H1 (cell line): ENCODE data around the gene TYW1B. TPM values are rescaled to one million over a fixed set of nuclear protein-coding genes. Genes with fewer than 3 reads are reported as not detected.
"Not testable (repeated sequence)": the region's sequence is repeated elsewhere in the genome, so short reads cannot be mapped to it uniquely, and the experiment has no call there.

Source experiments
- CTCF ChIA-PET: fragments of 300-600 bp; sonication (Branson Sonifier 250); formaldehyde crosslinking; loops from one replicate; lab custom pipeline; 2021; ENCODE audit not compliant: partially characterized antibody; lab: Charles Lee
- POLR2A ChIA-PET: fragments of 300-600 bp; sonication (Branson Sonifier 250); formaldehyde crosslinking; loops from one replicate; lab custom pipeline; 2021; ENCODE audit warnings: inconsistent platforms; ENCODE audit not compliant: partially characterized antibody; lab: Charles Lee
- DNase-seq, 2 experiments: peaks; one replicate each; pipeline versions ENCODE4 v3.0.0 to v3.0.0-alpha.2; 2010 to 2022; ENCODE audit warnings: low spot score in 2 of 2, low read depth in 1 of 2, mixed read lengths in 1 of 2
- FAIRE-seq: peaks from 2 replicates; lab custom pipeline; 2011; peaks lifted over from hg19 to GRCh38; lab: Jason Lieb, UNC
- H2AFZ ChIP-seq: 2 replicates; pipeline ENCODE4 v1.8.1; 2012; ENCODE audit warnings: low read length, inconsistent platforms
- H2AK5ac ChIP-seq: 2 replicates; pipeline ENCODE4 v1.6.1; 2013; ENCODE audit warnings: low read depth, low read length
- H2BK120ac ChIP-seq: replicated peaks from 2 replicates; pipeline ENCODE3; 2013; ENCODE audit warnings: low read depth, low read length, inconsistent platforms
- H2BK12ac ChIP-seq: 2 replicates; pipeline ENCODE4 v1.6.1; 2013; ENCODE audit warnings: low read depth, low read length
- H2BK15ac ChIP-seq: 2 replicates; pipeline ENCODE4 v1.6.1; 2013; ENCODE audit warnings: low read length
- H2BK20ac ChIP-seq: 2 replicates; pipeline ENCODE4 v1.6.1; 2013; ENCODE audit warnings: low read length
- H2BK5ac ChIP-seq: 2 replicates; pipeline ENCODE4 v1.6.1; 2013; ENCODE audit warnings: low read depth, low read length
- H3K14ac ChIP-seq: 2 replicates; pipeline ENCODE4 v1.6.1; 2013; ENCODE audit warnings: inconsistent platforms; ENCODE audit not compliant: insufficient read length
- H3K18ac ChIP-seq: 2 replicates; pipeline ENCODE4 v1.6.1; 2013; ENCODE audit warnings: low read length; ENCODE audit errors: extremely low read depth
- H3K23ac ChIP-seq: 2 replicates; pipeline ENCODE4 v1.6.1; 2013; ENCODE audit warnings: inconsistent platforms; ENCODE audit not compliant: insufficient read length
- H3K23me2 ChIP-seq: 2 replicates; pipeline ENCODE4 v1.6.1; 2013; ENCODE audit warnings: low read depth, low read length
- H3K27ac ChIP-seq: 2 replicates; pipeline ENCODE4 v1.6.1; 2011; ENCODE audit warnings: low read depth, low read length, inconsistent platforms
- H3K27me3 ChIP-seq, 4 experiments: replicated peaks in 1 of 4; 1 replicate in 1 of 4; 2 replicates in 3 of 4; pipeline versions ENCODE4 v1.6.1 to v1.8.1; 2011 to 2013; ENCODE audit warnings: low read length in 3 of 4, mild to moderate bottlenecking in 3 of 4, inconsistent platforms in 2 of 4, mixed read lengths in 2 of 4, moderate library complexity in 1 of 4; ENCODE audit not compliant: control insufficient read depth in 3 of 4, insufficient read depth in 3 of 4; ENCODE audit errors: extremely low read depth in 1 of 4
- H3K36me3 ChIP-seq, 4 experiments: 2 replicates each; pipeline versions ENCODE4 v1.6.1 to v1.8.1; 2011 to 2013; ENCODE audit warnings: mild to moderate bottlenecking in 4 of 4, low read length in 3 of 4, moderate library complexity in 2 of 4, control low read depth in 1 of 4, inconsistent platforms in 1 of 4; ENCODE audit not compliant: insufficient read depth in 4 of 4, control insufficient read depth in 2 of 4
- H3K4ac ChIP-seq: replicated peaks from 2 replicates; pipeline ENCODE3; 2013; ENCODE audit warnings: low read length, low read depth, mixed read lengths, inconsistent platforms; ENCODE audit not compliant: insufficient read length
- H3K4me1 ChIP-seq, 4 experiments: replicated peaks in 1 of 4; 1 replicate in 1 of 4; 2 replicates in 3 of 4; pipeline versions ENCODE4 v1.6.1 to v1.8.1; 2011 to 2013; ENCODE audit warnings: low read length in 3 of 4, inconsistent platforms in 2 of 4, mixed read lengths in 1 of 4; ENCODE audit not compliant: insufficient read depth in 4 of 4, control insufficient read depth in 3 of 4
- H3K4me2 ChIP-seq, 2 experiments: 2 replicates each; pipeline versions ENCODE4 v1.6.1 to v1.8.1; 2011 to 2013; ENCODE audit warnings: low read depth in 2 of 2, low read length in 2 of 2, control low read depth in 1 of 2, inconsistent platforms in 1 of 2, mild to moderate bottlenecking in 1 of 2; ENCODE audit not compliant: insufficient read depth in 1 of 2
- H3K4me3 ChIP-seq, 4 experiments: fragments of 200-600, 300-600 bp in 1 of 4; sonication (generic), shearing (Covaris generic), sonication (Bioruptor Twin) in 1 of 4; 2 replicates each; pipeline versions ENCODE4 v1.5.1 to v1.8.1; 2011 to 2016; ENCODE audit warnings: low read length in 4 of 4, low read depth in 3 of 4, control low read depth in 2 of 4, inconsistent platforms in 2 of 4, mild to moderate bottlenecking in 2 of 4, mixed read lengths in 1 of 4, moderate library complexity in 1 of 4; ENCODE audit not compliant: insufficient read depth in 2 of 4; ENCODE audit errors: extremely low read depth in 1 of 4
- H3K56ac ChIP-seq: replicated peaks from 2 replicates; pipeline ENCODE3; 2013; ENCODE audit warnings: low read depth, mild to moderate bottlenecking, mixed read lengths, low read length, inconsistent platforms; ENCODE audit not compliant: insufficient read length
- H3K79me1 ChIP-seq: 2 replicates; pipeline ENCODE4 v1.6.1; 2013; ENCODE audit warnings: low read depth, low read length, control low read depth
- H3K79me2 ChIP-seq, 2 experiments: 2 replicates each; pipeline versions ENCODE4 v1.6.1 to v1.8.1; 2012 to 2013; ENCODE audit warnings: low read length in 2 of 2, mild to moderate bottlenecking in 2 of 2, inconsistent platforms in 1 of 2; ENCODE audit not compliant: insufficient read depth in 2 of 2, control insufficient read depth in 1 of 2
- H3K9ac ChIP-seq, 4 experiments: replicated peaks in 1 of 4; 1 replicate in 1 of 4; 2 replicates in 3 of 4; pipeline versions ENCODE4 v1.6.1 to v1.8.1; 2011 to 2013; ENCODE audit warnings: low read depth in 3 of 4, low read length in 3 of 4, control low read depth in 2 of 4, mild to moderate bottlenecking in 2 of 4, moderate library complexity in 2 of 4, inconsistent platforms in 1 of 4; ENCODE audit errors: extremely low read depth in 1 of 4
- H3K9me3 ChIP-seq, 2 experiments: 2 replicates each; pipeline versions ENCODE4 v1.6.1 to v1.8.1; 2012 to 2013; ENCODE audit warnings: mild to moderate bottlenecking in 2 of 2, moderate library complexity in 2 of 2, control low read depth in 1 of 2, inconsistent platforms in 1 of 2, low read depth in 1 of 2, low read length in 1 of 2, mixed read lengths in 1 of 2; ENCODE audit not compliant: insufficient read depth in 2 of 2
- H4K20me1 ChIP-seq, 2 experiments: replicated peaks in 1 of 2; 2 replicates each; pipeline versions ENCODE3 to v1.8.1; 2011 to 2013; ENCODE audit warnings: inconsistent platforms in 2 of 2, low read length in 2 of 2, mild to moderate bottlenecking in 1 of 2; ENCODE audit not compliant: insufficient read depth in 2 of 2, control insufficient read depth in 1 of 2
- H4K5ac ChIP-seq: 2 replicates; pipeline ENCODE4 v1.6.1; 2013; ENCODE audit warnings: low read length, low read depth, mixed read lengths, inconsistent platforms; ENCODE audit not compliant: insufficient read length
- H4K8ac ChIP-seq: 2 replicates; pipeline ENCODE4 v1.8.0; 2013; ENCODE audit warnings: mild to moderate bottlenecking, moderate library complexity, low read length, inconsistent platforms; ENCODE audit not compliant: insufficient read depth; ENCODE audit errors: extremely low read depth
- H4K91ac ChIP-seq: replicated peaks from 2 replicates; pipeline ENCODE3; 2013; ENCODE audit warnings: low read length, mixed read lengths, inconsistent platforms; ENCODE audit not compliant: insufficient read length
- WGBS, 2 experiments: shearing (Covaris generic) in 1 of 2; methylation state at CpG; one replicate each; pipeline versions ENCODE4 v1.1.6 to v1.1.7; 2013 to 2015; ENCODE audit warnings: low lambda C conversion rate in 2 of 2, mixed read lengths in 2 of 2, inconsistent platforms in 1 of 2, low coverage in 1 of 2, missing lambda C conversion rate in 1 of 2; ENCODE audit not compliant: insufficient replicate concordance in 2 of 2, insufficient coverage in 1 of 2, insufficient read length in 1 of 2; ENCODE audit errors: extremely low coverage in 1 of 2, missing lambda C conversion rate in 1 of 2; 5-methylcytosine and 5-hydroxymethylcytosine counted together
- polyA plus RNA-seq, 7 experiments: library from polyadenylated mRNA; depleted of rRNA in 3 of 7; stranded (reverse) in 5 of 7; unstranded in 2 of 7; fragments of >200 nt in 5 of 7; fragments of 200-250 nt in 2 of 7; gene quantifications; 1 replicate in 5 of 7; 2 replicates in 1 of 7; 4 replicates in 1 of 7; pipeline versions ENCODE4 v1.2.1 to v1.2.3, GENCODE V29; 2011 to 2013; ENCODE audit warnings: missing spikeins in 2 of 7, mixed read lengths in 2 of 7
- total RNA-seq: library from RNA; stranded (reverse); fragmentation: NEBNext Ultra II Directional; extraction: Animal tissue kit (Norgen Biotek cat#: 25700); gene quantifications from 2 replicates; pipeline ENCODE4 v1.2.1, GENCODE V29; 2021

Gene TYW1B
- total and polyA plus RNA-seq, 2 of the 8 experiments (the other 6 are each of a cell fraction or from before 2014, with no cell fraction given), result 6.8 to 12.6 TPM

GRCh38 chr7:72838315-72838714 is 10.3 kb upstream of the TYW1B start:
- not testable (repeated sequence) for H3K23me2 ChIP-seq, H3K9ac ChIP-seq, H2BK15ac ChIP-seq, H3K4me2 ChIP-seq, H3K27ac ChIP-seq, FAIRE-seq, H3K18ac ChIP-seq, H2BK20ac ChIP-seq, H3K4ac ChIP-seq, H3K14ac ChIP-seq, DNase-seq, H3K23ac ChIP-seq, H4K8ac ChIP-seq, H3K79me1 ChIP-seq, H3K4me3 ChIP-seq, H4K5ac ChIP-seq, H3K36me3 ChIP-seq, H2AFZ ChIP-seq, H4K91ac ChIP-seq, H4K20me1 ChIP-seq, H3K79me2 ChIP-seq, H2BK12ac ChIP-seq, H2BK120ac ChIP-seq, H2AK5ac ChIP-seq, H3K9me3 ChIP-seq, H2BK5ac ChIP-seq, H3K4me1 ChIP-seq, H3K56ac ChIP-seq, H3K27me3 ChIP-seq
- ChIA-PET CTCF (interaction anchor here (1.6 to 1.8 kb wide), 2 partner anchors 9 to 77 kb away, joined by 5 to 9 read pairs; no protein-coding TSS in a partner anchor), POLR2A (interaction anchor here (0.6 kb wide), 1 partner anchor 1698 kb away, joined by 3 read pairs; no protein-coding TSS in a partner anchor)
- 92% methylated on average over 6 of the region's 6 CpGs; no CpG with 5 or more reads in 1 of the 2 experiments for WGBS, 2 experiments

DNA sequence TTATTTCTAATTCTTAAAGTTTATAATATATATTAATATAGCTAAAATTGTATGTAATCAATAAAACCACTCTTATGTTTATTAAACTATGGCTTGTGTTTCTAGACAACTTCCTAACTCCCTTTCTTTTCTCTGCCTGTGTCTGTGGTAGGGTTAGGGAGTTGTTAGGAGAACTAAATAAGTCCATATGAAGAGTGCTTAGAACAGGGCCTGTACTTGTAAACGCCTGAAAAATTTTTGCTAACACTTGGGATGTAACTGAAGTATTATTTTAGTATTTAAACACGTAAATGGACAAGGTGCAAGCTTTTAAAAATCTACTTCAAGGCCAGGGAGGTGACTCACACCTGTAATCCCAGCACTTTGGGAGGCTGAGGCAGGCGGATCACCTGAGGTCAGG is 9.3 kb upstream of the TYW1B start:
- not testable (repeated sequence) for H3K4me3 ChIP-seq, H2BK120ac ChIP-seq, H4K8ac ChIP-seq, H3K4me2 ChIP-seq, H3K79me2 ChIP-seq, DNase-seq, H2AK5ac ChIP-seq, H3K4me1 ChIP-seq, H4K20me1 ChIP-seq, H3K18ac ChIP-seq, H3K27me3 ChIP-seq, H2BK12ac ChIP-seq, H2BK5ac ChIP-seq, H3K56ac ChIP-seq, H2AFZ ChIP-seq, H4K5ac ChIP-seq, H2BK15ac ChIP-seq, H3K27ac ChIP-seq, H2BK20ac ChIP-seq, H3K14ac ChIP-seq, H3K4ac ChIP-seq, FAIRE-seq, H3K79me1 ChIP-seq, H4K91ac ChIP-seq, H3K9ac ChIP-seq, H3K23me2 ChIP-seq, H3K23ac ChIP-seq, H3K9me3 ChIP-seq
- H3K36me3 ChIP-seq, result peaks cover 2 to 13% (median 8%) of the 10 kb centered on the region in 4 experiments; a peak in 4 of 8 replicates
- WGBS, 2 experiments, result 93% methylated on average over 3 of the region's 3 CpGs; no CpG with 5 or more reads in 1 of the 2 experiments
- POLR2A ChIA-PET, result interaction anchor here (0.7 kb wide), 1 partner anchor 31 kb away, joined by 3 read pairs; no protein-coding TSS in a partner anchor
- CTCF ChIA-PET, result interaction anchor here (1.2 kb wide), 1 partner anchor 78 kb away, joined by 5 read pairs; no protein-coding TSS in a partner anchor
